NCI-H748 (cell line): ENCODE results near the gene ZNF263.
"Not testable (repeated sequence)": the region's sequence is repeated elsewhere in the genome, so short reads cannot be mapped to it uniquely, and the experiment has no call there.

Experiments
- DNase-seq: peaks from one replicate; lab custom pipeline; 2025; ENCODE audit not compliant: unreplicated experiment; lab: John Stamatoyannopoulos, UW

Gene ZNF263

DNA sequence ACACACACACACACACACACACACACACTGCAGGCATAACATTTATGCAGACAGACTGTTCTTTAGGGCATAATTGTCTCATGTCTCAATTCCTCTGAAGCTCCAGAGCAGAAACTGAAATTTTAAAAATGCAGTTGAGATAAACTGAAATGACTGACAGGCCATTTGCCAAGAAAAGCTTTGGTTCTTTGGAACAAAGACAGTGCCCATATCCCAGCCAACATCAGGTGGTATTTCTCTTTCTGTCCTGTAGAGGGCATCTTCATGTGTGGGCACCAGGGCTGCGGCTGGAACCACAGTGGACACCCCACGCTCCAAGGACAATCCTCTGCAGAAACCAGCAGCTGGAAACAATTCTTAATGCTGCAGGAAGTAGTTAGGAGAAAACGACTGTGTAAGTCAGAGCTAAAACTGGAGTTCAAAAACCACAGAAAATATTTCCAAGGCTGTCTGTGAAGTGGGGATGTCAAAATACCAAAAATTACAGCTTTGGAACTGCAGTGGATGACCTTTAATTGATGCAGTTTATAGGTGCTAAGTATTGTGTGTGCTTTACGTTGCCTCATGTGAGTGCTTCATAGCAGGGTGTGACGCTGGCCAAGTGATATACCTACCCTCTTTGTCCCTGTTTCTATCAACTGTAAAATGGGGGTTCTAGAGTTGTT, 16.3 kb upstream of the ZNF263 start:
- peak; percentile 58 for DNase-seq

DNA sequence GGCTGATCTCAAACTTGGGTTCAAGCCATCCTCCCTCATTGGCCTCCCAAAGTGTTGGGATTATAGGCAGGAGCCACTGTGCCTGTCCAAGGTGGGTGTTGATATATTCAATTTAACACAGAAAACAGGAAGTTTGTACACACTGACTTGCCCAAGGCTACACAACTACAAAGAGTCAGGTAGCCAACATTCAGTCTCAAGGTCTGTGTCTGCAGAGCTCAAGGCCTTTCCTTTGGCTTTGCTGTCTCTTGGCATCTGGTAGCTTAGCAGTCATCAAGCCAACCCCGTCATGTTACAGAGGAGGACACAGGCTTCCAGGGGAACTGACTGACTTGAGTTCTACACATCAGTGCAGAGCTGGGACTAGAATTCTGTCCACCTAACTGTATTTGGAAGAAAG, 15.0 kb upstream of the ZNF263 start:
- DNase-seq = no peak

DNA sequence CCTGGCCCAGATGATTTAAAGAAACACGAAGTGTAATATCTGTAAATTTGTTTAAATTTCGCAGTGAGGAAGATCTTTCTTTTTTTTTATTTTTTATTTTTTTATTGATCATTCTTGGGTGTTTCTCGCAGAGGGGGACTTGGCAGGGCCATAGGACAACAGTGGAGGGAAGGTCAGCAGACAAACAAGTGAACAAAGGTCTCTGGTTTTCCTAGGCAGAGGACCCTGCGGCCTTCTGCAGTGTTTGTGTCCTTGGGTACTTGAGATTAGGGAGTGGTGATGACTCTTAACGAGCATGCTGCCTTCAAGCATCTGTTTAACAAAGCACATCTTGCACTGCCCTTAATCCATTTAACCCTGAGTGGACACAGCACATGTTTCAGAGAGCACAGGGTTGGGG, 12.6 kb upstream of the ZNF263 start:
- DNase-seq = not testable (repeated sequence)

DNA sequence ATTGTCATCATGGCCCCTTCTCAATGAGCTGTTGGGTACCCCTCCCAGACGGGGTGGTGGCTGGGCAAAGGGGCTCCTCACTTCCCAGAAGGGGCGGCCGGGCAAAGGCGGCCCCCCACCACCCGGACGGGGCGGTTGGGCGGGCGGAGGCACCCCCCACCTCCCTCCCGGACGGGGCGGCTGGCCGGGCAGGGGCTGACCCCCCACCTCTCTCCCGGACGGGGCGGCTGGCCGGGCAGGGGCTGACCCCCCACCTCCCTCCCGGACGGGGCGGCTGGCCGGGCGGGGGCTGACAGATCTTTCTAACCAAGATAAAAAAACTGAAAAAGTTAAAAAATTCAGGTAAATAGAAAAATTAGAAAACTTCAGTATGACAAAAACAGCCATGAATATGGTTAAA, 12.0 kb upstream of the ZNF263 start:
- DNase-seq = not testable (repeated sequence)

DNA sequence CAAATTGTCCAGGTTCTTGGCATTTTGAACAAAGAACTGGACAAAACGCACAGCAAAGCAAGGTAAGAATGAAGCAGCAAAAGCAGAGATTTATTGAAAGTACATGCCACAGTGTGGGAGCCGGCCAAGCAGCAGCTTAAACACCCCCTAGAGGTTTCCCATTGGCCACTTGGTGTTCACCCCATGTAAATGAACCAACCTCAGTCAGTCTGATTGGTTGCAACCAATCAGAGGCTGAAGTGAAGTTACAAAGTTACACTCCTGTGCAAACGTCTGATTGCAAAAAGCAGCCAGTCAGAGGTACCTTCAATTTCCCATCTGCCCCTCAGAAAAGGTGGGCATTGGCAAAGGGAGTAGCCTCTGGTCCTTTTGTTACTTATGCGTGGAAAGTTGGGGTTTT, 8.8 kb upstream of the ZNF263 start:
- peak; percentile 53 for DNase-seq

DNA sequence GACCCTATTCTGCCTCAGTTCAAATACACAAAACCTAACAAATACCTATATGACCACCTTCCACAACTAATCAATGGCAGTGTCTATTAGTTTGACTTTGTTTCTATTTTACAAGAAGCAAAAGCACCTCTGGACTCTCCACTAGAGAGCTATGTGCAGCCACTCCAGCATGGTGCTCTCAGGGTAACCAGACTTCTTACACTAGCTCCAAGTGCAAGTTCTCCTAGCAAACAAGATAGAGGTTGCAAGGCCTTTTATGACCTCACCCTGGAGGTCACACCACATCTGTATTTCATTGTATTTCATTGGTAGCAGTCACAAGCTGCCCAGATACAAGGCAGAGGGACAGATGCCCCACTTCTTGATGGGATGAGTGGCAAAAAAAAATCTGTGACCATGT, 8.3 kb upstream of the ZNF263 start:
- no peak for DNase-seq

DNA sequence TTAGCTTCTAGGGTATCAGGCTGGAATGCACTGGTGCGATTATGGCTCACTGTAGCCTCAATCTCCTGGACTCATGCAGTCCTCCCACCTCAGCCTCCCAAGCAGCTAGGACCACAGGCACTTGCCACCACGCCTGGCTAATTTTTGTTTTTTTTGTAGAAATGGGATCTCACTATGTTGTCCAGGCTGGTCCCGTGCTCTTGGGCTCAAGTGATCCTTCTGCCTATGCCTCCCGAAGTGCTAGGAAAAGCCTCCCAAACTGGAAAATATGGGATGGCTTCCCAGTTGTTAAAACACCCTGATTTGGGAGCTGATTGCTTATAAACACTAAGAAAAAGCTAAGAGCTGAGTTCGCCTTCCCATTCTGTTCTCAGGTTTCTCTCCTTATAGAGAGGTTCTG, 6.6 kb upstream of the ZNF263 start:
- no peak for DNase-seq

DNA sequence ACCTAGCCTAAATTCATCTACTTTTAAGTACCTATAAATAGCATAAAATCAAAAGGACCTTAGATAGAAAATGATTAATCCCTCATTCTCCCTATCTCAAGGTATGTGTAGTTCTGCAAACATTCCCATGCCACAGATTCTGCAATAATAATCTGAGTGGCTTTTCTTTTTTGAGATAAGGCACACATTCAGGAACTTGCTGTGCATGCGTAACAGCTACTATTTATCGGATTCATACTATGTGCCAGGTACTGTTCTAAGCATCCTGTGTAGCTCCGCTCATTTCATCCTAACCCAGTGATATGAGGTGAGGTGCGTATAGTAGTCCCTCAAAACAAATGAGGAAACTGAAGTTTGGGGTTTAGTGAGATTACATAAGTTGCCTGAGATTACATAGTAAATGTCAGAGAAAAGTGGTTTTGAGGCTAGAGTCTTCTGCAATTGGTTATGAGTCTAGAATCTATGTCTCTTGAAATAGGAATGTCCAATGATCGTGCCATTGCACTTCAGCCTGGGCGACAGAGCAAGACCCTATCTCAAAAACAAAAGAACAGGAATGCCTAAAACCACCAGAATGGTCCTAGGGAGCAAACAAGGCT, 2.0 kb upstream of the ZNF263 start:
- DNase-seq = no peak

DNA sequence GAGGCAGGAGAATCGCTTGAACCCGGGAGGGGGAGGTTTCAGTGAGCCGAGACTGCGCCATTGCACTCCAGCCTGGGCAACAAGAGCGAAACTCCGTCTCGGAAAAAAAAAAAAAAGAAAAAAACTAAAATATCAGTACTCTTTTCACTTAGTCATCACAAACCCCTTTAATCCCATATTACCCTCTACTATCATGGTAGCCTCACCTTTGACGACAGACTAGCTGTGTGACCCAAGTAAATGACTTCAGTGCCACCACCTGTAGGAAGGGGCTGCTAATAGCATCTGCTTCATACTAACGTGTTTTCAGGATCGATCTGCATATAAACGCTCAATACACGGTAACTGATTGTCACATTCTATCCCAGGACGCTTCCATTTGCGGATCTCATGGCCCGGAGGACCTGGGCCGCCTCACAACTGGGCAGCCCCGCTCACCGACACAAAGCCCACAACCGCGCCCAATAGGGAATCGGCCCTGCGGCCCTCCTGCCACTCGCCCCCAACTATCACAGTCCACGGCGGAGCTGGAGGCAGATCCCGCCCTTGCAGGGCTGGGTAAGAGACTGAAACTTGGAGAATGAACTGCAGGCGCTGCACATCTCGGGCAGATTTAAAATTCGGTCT, 1.1 kb upstream of the ZNF263 start:
- DNase-seq = peak; percentile 87

DNA sequence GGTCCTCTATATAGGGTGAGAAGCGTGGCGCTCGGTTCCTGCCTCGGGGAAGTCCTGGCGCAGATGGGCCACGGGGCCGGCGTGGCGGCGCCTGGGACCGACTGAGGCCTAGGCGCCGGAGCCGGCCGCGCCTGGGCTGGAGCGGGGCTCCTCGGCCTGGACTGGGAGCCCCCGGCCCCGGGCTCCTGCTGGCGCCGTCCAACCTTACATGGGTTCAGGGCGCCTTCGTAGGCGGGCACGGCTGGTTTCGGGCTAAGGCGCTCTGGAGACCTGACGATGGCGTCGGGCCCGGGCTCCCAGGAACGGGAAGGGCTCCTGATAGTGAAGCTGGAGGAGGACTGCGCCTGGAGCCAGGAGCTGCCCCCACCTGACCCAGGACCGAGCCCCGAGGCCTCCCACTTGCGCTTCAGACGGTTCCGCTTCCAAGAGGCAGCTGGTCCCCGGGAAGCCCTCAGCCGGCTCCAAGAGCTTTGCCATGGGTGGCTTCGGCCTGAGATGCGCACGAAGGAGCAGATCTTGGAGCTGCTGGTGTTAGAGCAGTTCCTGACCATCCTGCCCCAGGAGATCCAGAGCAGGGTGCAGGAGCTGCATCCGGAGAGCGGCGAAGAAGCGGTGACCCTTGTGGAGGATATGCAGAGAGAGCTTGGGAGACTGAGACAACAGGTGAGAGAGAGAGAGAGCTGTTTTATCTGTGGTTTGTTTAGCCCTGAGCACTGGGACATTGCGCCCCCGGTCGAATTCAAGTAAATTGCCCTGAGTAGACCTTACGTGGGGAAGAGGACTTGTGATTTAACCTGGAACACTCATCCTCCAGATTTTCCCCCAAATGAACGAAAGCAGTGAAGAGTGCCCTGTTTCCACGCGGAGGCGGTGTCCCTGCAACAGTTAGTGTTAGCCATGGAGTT, 504 bp downstream of the ZNF263 start:
- DNase-seq = peak; percentile 31

DNA sequence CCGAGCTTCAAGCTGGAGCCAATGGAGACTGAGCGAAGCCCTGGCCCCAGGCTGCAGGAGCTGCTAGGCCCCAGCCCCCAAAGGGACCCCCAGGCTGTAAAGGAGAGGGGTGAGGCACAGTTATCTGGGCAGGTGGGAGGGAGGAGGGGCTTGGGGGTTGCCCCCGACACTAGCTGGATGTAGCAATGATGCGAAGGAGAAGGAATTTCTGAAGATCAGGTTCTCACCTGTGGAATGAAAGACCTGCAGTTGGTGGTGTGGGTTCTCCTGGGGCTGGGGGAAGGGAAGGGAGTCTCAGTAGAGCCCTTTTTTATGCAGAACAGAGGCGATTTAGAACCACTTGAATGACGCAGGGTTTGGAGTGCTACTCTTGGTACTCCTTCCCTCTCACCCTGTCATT, 1.8 kb downstream of the ZNF263 start:
- DNase-seq = no peak

DNA sequence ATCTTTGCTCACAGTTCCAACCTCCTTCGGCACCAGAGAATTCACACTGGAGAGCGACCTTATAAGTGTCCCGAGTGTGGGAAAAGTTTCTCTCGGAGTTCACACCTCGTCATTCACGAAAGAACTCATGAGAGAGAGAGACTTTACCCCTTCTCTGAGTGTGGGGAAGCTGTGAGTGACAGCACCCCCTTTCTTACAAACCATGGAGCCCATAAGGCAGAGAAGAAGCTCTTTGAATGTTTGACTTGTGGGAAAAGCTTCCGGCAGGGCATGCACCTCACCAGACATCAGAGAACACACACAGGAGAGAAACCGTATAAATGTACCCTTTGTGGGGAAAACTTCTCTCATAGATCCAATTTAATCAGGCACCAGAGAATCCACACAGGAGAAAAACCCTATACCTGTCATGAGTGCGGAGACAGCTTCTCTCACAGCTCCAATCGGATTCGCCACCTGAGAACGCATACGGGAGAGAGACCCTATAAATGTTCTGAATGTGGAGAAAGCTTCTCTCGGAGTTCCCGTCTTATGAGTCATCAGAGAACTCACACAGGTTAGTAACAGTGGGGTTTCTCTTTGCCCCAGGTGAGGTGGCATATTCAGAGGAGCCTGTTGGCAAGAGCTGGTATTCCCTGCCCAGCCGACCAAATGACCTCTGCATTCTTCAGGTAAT, 6.8 kb downstream of the ZNF263 start:
- no peak for DNase-seq

DNA sequence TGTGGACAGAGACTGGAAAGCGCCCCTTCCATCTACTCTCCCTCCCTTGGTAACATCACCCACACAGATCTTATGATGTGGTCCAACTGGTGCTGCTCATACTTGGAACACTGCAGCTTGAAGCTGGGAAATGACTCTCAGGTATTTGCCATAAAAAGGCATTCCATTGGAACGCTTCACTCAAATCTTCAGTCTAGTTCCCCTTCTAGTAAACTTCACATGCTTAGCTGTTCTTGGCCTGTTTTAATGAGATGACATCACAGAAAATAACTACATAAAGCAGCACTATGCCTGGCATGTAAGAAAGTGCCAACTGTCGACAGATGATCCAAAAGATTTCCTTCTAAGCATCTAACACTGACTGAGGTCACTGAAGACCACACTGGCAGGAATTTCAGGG, 9.3 kb downstream of the ZNF263 start:
- DNase-seq = no peak

DNA sequence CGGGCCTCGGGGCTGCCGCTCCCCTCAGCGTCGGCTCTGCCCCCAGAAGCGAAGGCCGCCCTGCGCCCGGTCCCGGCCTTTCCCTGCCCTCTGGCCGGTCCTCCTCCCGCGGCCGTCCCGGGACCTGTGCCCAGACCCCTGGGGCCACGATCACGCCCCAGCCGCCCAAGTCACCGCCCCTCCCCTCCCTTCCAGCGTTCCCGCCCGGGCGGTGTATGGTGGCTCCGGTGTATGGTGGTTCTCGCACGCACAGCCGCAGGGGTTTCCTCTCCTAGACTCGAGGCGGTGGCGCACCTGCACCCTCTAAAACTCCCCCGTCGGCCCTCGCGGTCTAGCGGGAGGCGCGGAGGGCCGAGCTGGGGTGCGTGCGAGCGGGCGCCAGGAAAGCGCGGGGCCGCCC, 11.9 kb downstream of the ZNF263 start:
- no peak for DNase-seq

DNA sequence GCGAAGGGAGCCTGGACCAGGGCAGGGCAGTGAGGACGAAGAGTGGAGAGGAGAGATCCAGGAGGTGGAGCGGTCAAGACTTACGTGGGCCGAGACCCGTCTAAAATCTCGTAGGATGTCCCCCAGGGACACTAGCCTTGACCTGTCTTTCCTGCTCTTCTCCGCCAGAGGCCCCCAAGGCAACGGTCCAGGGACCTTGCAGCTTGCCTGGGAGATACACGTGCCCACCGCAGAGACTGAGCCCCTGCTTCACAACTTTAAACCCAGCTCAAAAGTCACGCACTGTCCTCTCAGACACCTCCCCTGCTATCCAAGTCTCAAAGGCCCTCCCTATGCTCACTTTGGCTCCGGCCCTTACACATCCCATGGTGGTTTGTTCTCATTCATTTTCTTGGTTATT, 12.5 kb downstream of the ZNF263 start:
- DNase-seq = no peak

DNA sequence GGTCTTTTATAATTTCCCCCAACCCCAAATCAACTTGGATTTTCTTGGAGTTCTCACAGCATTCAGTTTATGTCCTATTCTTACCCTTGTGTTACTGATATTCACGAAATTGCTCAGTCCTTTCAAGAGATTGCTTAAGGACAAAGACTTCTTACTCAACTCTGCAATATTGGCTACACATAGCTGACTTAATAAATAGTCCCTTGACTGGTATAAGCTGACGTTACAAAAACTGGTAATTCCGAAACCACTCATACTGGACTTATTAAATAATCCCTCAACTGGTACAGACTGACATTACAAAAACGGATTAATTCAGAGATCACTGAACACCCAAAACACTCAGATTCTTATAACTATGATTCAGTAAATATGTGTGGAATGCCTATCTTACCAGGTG, 21.1 kb downstream of the ZNF263 start:
- DNase-seq = no peak

DNA sequence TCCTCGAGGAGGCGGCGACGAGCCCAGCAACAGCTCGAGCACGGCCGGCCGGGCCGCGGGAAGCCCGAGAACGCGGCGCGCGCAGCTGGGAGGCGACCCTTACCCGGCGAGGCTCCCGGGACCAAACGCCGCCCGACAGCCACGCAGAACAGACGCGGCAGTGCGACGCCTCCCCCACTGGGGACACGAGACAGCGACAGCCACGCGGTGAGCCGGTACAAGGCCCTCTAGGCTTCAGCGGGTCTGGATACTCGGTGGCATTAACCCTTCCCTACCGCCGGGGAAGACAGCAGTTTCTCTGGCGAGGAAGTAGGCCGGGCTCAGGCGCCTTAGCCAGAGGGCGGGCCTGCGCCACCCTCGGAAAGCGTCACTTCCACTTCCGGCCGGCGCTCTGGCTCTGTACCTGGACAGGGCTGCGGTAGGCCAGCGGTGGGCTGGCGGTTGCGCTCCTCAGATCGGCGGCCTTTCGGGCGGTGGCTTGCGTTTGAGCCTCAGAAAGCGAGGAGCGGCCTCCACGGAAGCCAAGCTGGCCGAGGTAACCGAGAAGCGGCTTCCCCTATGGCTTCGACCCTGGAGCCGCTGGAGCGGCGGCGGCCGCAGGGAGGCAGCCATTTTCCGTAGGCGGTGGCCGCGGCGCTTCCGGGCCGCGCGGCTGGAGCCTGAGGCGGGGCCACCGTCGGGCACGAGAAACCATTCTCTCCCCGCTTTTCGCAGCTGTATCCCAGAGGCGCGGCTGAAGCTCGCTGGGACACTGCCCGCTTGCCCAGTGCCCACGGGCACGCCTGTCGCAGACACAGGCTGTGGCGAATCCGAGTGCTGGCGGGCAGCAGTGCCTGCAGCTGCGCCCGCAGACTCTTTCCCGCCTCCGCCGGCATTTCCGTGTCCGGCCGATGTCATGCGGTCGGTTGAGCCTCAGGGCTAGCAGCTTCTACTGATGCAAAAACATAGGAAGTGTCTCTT, 22.1 kb downstream of the ZNF263 start, which contains the start of the genes TIGD7 and ZNF75A:
Gene TIGD7 (minus strand): TSS at position 322 of the 960 bp plus-strand sequence. CDS start 4,816 bp downstream, outside the sequence.
Gene ZNF75A (plus strand): TSS at position 389 of the 960 bp plus-strand sequence. CDS start 2,932 bp downstream, outside the sequence.
- DNase-seq = peak; percentile 87

DNA sequence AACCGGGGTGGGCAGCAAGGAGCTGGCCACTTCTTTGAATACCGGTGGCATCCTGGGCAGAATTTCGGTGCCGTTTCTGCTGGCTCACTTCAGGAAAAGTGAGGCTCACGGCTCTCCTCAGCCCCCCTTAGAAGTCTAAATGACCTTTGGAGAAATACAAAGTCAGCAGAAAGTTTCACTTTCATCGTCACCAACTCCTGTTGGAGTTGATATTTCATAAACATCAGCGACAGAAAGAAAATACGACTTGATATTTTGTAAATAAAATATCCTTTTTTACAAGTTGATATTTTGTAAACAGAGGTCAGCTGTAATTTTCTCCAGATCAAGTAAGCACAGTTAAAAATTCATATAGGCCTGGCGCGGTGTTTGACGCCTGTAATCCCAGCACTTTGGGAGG, 22.8 kb downstream of the ZNF263 start:
- no peak for DNase-seq

DNA sequence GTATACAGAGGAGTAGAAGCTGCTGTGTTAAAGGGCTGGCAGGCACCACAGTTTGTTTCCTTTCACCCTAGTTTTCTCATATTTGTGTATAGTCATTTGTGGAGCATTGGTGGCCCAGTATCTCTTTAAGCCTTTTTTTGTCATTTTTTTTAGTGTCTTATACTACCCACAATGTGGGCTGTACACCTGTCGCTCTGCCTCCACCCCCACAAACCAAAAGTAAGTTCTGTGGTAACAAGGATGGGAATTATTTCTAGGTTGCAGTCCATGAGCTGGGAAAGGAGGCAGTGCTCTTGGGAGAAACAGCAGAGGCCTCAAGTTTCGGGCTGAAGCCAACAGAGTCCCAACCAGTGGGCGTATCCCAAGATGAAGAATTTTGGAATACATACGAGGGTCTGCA, 28.2 kb downstream of the ZNF263 start:
- no peak for DNase-seq
